HCT116 (cell line): Measurements from ENCODE around the gene ESR1. TPM values are rescaled to one million over a fixed set of nuclear protein-coding genes. Genes with fewer than 3 reads are reported as not detected.

Experiments used
- ATAC-seq: fragments of 200-7000 bp; cut with Tn5 transposase; 2 replicates; pipeline ENCODE4 v1.9.1; 2020; ENCODE audit warnings: mild to moderate bottlenecking, moderate library complexity
- BruUV-seq: library from RNA; stranded (reverse); fragments of 400-500 nt; replicated peaks from 2 replicates; lab custom pipeline; 2021; lab: Mats Ljungman, UMichigan
- CTCF ChIA-PET: fragments of 300-600 bp; sonication (Branson Sonifier 250); formaldehyde crosslinking; loops from one replicate; lab custom pipeline; 2021; ENCODE audit warnings: antibody characterized with exemption; lab: Charles Lee
- POLR2A ChIA-PET: fragments of 300-600, 350-600 bp; sonication (Branson Sonifier 250); formaldehyde crosslinking; loops from one replicate; lab custom pipeline; 2021; ENCODE audit warnings: antibody characterized with exemption; lab: Charles Lee
- RAD21 ChIA-PET, 2 experiments: fragments of 300-600 bp; sonication (Branson Sonifier 250); formaldehyde crosslinking; loops; one replicate each; lab custom pipeline; 2023; ENCODE audit warnings: low total read pairs in 2 of 2; ENCODE audit not compliant: uncharacterized antibody in 2 of 2, unreplicated experiment in 2 of 2, low non-redundant PET in 1 of 2; lab: Charles Lee
- DNase-seq: peaks from one replicate; pipeline ENCODE4 v3.0.0-alpha.2; 2010; ENCODE audit warnings: low read depth, low spot score
- H2AFZ ChIP-seq: fragments of 200-600 bp; shearing (Covaris generic), sonication (generic); 2 replicates; pipeline ENCODE4 v1.6.1; 2017; ENCODE audit warnings: low read depth, mixed run types, mixed read lengths, antibody characterized with exemption, low read length; ENCODE audit not compliant: poor library complexity, severe bottlenecking
- H3K27ac ChIP-seq: 2 replicates; pipeline ENCODE4 v1.5.1; 2012; ENCODE audit warnings: low read depth, low read length
- H3K27me3 ChIP-seq: fragments of 200-600 bp; sonication (generic); 2 replicates; pipeline ENCODE4 v1.6.1; 2016; ENCODE audit warnings: mixed run types, low read length, mixed read lengths; ENCODE audit not compliant: insufficient read depth
- H3K36me3 ChIP-seq, 2 experiments: fragments of 200-500 bp in 1 of 2; fragments of 200-600 bp in 1 of 2; sonication (Bioruptor generic) in 1 of 2; sonication (generic) in 1 of 2; 2 replicates each; pipeline versions ENCODE4 v1.5.1 to v1.6.1; 2014 to 2016; ENCODE audit warnings: low read length in 2 of 2, inconsistent platforms in 1 of 2, mixed read lengths in 1 of 2, mixed run types in 1 of 2; ENCODE audit not compliant: insufficient read depth in 2 of 2, control insufficient read depth in 1 of 2
- H3K4me1 ChIP-seq, 2 experiments: fragments of 200-600 bp in 1 of 2; sonication (generic) in 1 of 2; 2 replicates each; pipeline versions ENCODE4 v1.5.1 to v1.6.1; 2012 to 2017; ENCODE audit warnings: low read length in 2 of 2, inconsistent platforms in 1 of 2, mild to moderate bottlenecking in 1 of 2, mixed read lengths in 1 of 2, mixed run types in 1 of 2, moderate library complexity in 1 of 2; ENCODE audit not compliant: insufficient read depth in 2 of 2, control insufficient read depth in 1 of 2
- H3K4me2 ChIP-seq: fragments of 200-600 bp; sonication (generic); 2 replicates; pipeline ENCODE4 v1.6.1; 2017; ENCODE audit warnings: mixed run types, low read length, mixed read lengths
- H3K4me3 ChIP-seq, 2 experiments: fragments of 200-600 bp in 1 of 2; sonication (generic) in 1 of 2; replicated peaks in 1 of 2; 2 replicates each; pipeline ENCODE4 v1.5.1; 2011 to 2016; ENCODE audit warnings: low read length in 2 of 2, control low read depth in 1 of 2, low read depth in 1 of 2, mild to moderate bottlenecking in 1 of 2, mixed read lengths in 1 of 2, mixed run types in 1 of 2
- H3K79me2 ChIP-seq: fragments of 200-600 bp; sonication (generic); 2 replicates; pipeline ENCODE4 v1.6.1; 2017; ENCODE audit warnings: mild to moderate bottlenecking, mixed run types, low read length, moderate library complexity, mixed read lengths; ENCODE audit not compliant: insufficient read depth
- H3K9ac ChIP-seq: fragments of 200-600 bp; sonication (generic); 2 replicates; pipeline ENCODE4 v1.6.1; 2016; ENCODE audit warnings: low read length, mixed read lengths
- H3K9me2 ChIP-seq: fragments of 200-600 bp; sonication (generic), shearing (Covaris generic); 2 replicates; pipeline ENCODE4 v1.6.1; 2017; ENCODE audit warnings: mixed run types, mild to moderate bottlenecking, moderate library complexity; ENCODE audit not compliant: insufficient read depth
- H3K9me3 ChIP-seq, 2 experiments: fragments of 200-500 bp in 1 of 2; fragments of 200-600 bp in 1 of 2; sonication (Bioruptor generic) in 1 of 2; sonication (generic) in 1 of 2; 2 replicates each; pipeline ENCODE4 v1.6.1; 2014 to 2017; ENCODE audit warnings: low read length in 2 of 2, mixed read lengths in 2 of 2, inconsistent platforms in 1 of 2, low read depth in 1 of 2, mild to moderate bottlenecking in 1 of 2, mixed run types in 1 of 2, moderate library complexity in 1 of 2; ENCODE audit not compliant: control insufficient read depth in 1 of 2, insufficient read depth in 1 of 2
- H4K20me1 ChIP-seq: fragments of 200-600 bp; sonication (generic), shearing (Covaris generic); 2 replicates; pipeline ENCODE4 v1.6.1; 2017; ENCODE audit warnings: mixed run types, mild to moderate bottlenecking, moderate library complexity; ENCODE audit not compliant: insufficient read depth
- ELF1 ChIP-seq: IDR thresholded peaks from 2 replicates; pipeline ENCODE4 v1.6.1; 2012; ENCODE audit warnings: low read depth, borderline replicate concordance
- FOSL1 ChIP-seq: IDR thresholded peaks from 2 replicates; pipeline ENCODE4 v1.6.1; 2012; ENCODE audit warnings: low read depth
- JUND ChIP-seq: IDR thresholded peaks from 2 replicates; pipeline ENCODE4 v1.6.1; 2012
- MAX ChIP-seq: IDR thresholded peaks from 2 replicates; pipeline ENCODE4 v1.6.1; 2012
- POLR2AphosphoS5 ChIP-seq: IDR thresholded peaks from 2 replicates; pipeline ENCODE4 v1.6.1; 2011; ENCODE audit warnings: mild to moderate bottlenecking, low read depth, low read length, moderate library complexity
- REST ChIP-seq: IDR thresholded peaks from 2 replicates; pipeline ENCODE4 v1.6.1; 2012; ENCODE audit warnings: low read depth
- SIN3A ChIP-seq: IDR thresholded peaks from 2 replicates; pipeline ENCODE4 v1.6.1; 2012; ENCODE audit warnings: low read depth
- SP1 ChIP-seq: IDR thresholded peaks from 2 replicates; pipeline ENCODE4 v1.6.1; 2012; ENCODE audit warnings: low read depth
- YY1 ChIP-seq: IDR thresholded peaks from 2 replicates; pipeline ENCODE4 v1.6.1; 2011; ENCODE audit warnings: low read length, low read depth, moderate library complexity, mild to moderate bottlenecking; ENCODE audit not compliant: insufficient replicate concordance; ENCODE audit errors: extremely low read depth
- intact Hi-C: fragments of 100-400 bp; cut with micrococcal nuclease; formaldehyde crosslinking; loops from 2 replicates; pipeline ENCODE4 v1.10.0; 2022
- total RNA-seq: library from RNA; stranded (reverse); gene quantifications from one replicate; pipeline ENCODE4 v1.2.1, GENCODE V29; 2021; ENCODE audit not compliant: unreplicated experiment

Gene ESR1
- total RNA-seq, 1 experiment from 2014 or later = 0.17 TPM

GRCh38 chr6:152050451-152051195 lies 243.1 kb downstream of the ESR1 start:
- H3K27ac ChIP-seq = no peak overlapping the region
- H3K9me3 ChIP-seq = no peaks in the 10 kb centered on the region
- POLR2A ChIA-PET = no interaction called here
- CTCF ChIA-PET = no interaction called here
- no peak overlapping the region for H3K4me3 ChIP-seq
- no peaks in the 10 kb centered on the region for H3K36me3 ChIP-seq
- RAD21 ChIA-PET = no interaction called here
- TF ChIP-seq SP1 = no peak
- TF ChIP-seq YY1 = no peak
- TF ChIP-seq SIN3A = no peak
- TF ChIP-seq FOSL1 = no peak
- TF ChIP-seq POLR2AphosphoS5 = no peak
- no peak for TF ChIP-seq JUND
- no peak for TF ChIP-seq ELF1
- TF ChIP-seq MAX = no peak
- no peak for TF ChIP-seq REST
- H3K79me2 ChIP-seq = no peaks in the 10 kb centered on the region
- BruUV-seq = no TSS peak
- no peak overlapping the region for H3K4me2 ChIP-seq
- intact Hi-C loops = loop anchor here (5.0 kb wide), 1 partner anchor 158 kb away; no protein-coding TSS in a partner anchor
- H4K20me1 ChIP-seq = no peaks in the 10 kb centered on the region
- no peaks in the 10 kb centered on the region for H3K27me3 ChIP-seq
- H2AFZ ChIP-seq = no peak overlapping the region
- H3K9me2 ChIP-seq = no peaks in the 10 kb centered on the region
- no peak overlapping the region for H3K9ac ChIP-seq
- H3K4me1 ChIP-seq = peaks cover 0 to 14% of the 10 kb centered on the region in 2 experiments; a peak in 2 of 4 replicates
- ATAC-seq (no peak), DNase-seq (no peak)
